Fibroblast of peridontal ligament (primary cell): ENCODE results near the gene FAM81B.

ENCODE experiments used
- DNase-seq: peaks from one replicate; pipeline ENCODE4 v3.0.0-alpha.2; 2010; ENCODE audit errors: extremely low read depth

The FAM81B gene

DNA sequence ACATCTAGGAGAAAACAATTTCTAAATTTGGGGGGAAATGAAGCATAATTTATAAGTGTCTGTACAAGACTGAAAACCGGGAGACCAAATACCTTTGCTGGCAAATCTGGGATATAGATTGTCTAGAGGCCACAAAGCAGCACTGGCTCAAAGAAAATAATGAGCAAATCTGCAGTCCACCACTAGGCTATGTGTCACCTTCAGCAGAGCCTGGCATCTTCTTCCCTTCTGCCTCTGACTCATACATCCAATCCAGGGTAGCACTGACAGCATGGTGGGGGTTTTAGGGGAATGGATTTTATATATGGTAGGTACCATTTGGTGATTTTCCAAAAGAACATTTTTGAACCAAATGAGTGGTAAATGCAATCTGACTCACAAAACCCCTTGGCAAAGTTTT, 12.8 kb downstream of the FAM81B start:
- no peak for DNase-seq

DNA sequence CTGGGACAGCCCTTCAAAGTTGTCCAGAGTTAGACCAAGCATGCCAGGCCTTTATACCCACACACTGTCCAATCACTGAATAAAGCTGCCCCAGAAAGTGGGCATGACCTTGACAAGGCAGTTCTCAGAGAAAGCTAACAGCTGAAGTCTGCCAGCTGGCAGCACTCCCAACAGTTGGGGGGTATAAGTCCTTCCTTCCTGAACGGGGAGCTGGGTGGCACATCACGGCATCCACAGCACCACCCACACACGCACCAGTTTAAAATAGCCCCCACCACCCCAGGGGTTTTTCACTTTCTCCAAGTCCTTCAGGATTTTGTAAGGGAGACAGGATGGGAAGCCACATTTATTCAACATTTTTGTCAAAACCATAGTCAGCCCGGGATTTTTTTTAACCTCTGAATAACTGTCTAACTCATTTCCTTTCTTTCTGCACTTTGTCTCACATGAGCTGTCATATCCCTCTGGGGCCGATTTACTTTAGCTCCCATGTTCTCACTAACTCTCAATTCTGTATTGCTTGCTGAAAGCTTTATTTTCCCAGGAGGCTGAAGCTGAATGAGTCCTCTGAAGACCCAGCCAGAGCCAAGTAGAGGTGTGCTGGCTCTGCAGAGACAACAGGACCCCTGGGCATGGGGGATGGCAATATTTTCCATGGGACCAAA, 15.4 kb downstream of the FAM81B start:
- no peak for DNase-seq

DNA sequence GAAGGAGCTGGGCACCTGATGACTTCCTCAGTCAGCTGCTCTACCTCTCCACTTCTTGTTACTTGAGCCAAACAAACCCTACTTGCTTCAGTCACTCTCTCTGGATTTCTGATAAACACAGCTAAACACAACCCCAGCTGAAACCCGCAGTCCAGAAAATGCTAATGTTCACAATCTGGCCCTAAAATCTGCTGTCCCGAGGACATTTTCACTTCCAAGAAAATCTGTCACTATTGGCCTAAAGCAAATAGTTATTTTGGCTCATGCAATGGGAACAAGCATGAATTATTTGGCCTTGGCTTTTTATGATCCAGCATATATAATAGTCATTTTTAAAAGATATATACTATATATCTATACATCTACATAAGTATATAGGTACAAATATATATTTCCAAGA, 19.1 kb downstream of the FAM81B start:
- no peak for DNase-seq

DNA sequence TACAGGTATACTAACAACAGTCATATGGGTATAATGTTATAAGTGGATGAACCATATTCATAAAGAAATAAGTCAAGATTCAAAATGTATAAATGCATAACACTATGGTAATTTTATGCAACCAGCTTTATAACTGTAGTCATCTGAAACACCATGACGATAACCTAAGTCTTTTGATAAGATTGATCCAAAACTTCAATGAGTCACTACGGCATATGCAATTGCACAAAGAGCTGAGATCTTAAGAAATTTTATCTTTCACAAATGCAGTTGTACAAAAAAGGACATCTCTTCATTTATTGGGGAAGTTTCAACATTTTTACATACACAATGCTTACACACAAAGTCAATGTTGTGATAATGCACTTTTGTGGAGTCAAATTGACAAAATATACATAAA, 20.3 kb downstream of the FAM81B start:
- no peak for DNase-seq

DNA sequence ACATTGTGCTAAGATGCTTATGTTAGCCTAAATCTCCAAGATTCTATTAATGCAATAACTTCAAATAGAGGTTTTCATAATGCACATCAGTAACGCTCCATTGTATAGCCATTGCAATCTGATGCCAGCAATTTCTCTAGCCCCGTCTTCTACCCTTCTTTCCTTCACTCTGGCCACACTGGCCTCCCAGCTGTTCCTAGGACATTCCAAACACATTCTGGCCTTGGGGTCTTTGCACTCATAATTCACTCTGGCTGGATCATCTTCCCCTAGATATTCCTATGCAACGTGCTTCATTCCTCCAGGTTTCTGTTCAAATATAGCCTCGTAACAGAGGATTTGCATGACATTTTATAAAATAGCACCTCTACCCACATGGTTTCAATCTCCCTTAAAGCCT, 23.3 kb downstream of the FAM81B start:
- DNase-seq, result no peak

DNA sequence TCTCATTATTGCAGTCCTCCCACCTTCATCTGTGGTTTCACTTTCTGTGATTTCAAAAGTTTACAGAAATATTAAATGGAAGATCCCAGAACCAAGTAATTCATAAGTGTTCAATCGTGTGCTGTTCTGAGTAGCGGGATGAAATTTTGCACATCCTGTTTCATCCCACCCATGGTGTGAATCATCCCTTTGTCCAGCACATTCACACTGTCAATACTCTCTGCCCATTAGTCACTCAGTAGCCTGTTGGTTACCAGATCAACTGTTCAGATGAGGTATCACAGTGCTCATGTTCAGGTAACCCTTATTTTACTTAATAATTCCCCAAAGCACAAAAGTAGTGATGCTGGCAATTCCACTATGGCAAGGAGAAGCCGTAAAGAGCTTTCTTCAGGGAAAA, 26.8 kb downstream of the FAM81B start:
- DNase-seq, result no peak

DNA sequence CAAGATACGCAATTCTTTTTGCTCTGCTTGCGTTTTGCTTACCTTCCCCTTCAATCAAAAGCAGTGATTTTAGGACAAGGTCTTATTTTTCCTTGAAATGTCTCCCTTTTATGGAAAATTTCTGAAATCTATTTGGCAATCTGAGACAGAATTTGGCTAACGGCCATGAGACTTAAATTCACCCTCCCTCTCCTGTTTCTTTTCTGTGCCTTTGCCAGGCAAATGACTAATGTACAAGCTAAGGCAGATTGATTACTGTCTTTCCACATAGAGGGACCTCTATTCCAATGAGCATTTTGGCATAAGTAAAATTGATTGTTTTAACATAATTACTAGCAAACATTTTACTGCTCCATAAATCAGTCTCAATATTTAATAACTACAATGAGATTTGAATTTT, 31.7 kb downstream of the FAM81B start:
- peak; percentile 34 for DNase-seq

DNA sequence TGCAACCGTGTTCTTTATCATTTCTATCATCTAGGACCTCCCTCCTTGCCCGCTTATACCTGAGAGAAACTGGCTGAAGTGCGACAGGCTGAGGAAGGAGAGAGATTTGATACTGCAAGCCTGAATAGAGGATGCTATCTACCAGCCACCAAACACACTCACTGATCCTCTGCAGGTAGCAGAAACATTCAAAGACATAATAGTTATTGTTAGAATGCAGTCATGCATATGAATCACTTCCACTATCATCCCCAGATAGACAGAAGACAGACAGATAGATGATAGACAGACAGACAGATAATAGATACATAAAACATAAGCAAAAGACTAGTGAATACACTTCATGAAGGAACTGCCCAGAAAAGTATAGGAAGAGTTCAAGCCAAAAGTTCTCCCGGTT, 32.9 kb downstream of the FAM81B start:
- DNase-seq, result no peak

DNA sequence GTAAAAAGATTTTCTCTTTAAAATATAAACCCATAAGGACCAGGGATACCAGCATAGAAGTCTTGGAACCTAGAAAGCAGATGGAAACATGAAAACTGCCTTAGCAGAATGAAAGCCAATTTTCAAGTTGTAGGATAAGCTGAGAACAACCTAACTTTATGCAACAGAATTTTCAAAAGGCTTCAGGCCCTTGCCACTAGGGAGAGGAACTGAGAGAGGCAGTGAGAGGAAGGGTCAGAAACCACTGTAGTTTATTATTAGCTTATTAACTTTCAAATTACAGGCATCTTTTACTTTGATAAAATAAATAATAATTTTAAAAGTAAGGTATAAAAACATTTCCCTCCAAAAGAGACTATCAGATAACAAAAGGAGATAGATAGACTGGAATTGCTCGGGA, 33.4 kb downstream of the FAM81B start:
- DNase-seq, result no peak

DNA sequence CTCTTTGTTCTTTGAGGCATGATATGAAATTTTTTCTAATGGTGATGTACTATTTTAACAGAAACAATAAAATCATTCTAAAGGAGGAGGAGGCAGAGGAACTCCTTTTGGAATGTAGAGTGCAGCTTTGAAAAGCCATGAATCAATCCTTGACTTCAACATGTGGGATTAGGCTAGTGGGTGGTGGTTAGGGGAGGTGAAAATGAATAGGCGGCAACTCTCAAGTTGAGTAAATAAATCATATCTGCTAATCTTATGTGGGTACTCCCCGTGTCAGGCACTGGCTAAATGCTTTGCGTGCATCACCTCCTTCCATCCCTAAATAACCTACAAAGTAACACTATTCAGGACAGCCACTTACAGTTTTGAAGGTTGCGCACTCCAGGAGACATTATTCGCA, 35.1 kb downstream of the FAM81B start:
- no peak for DNase-seq

DNA sequence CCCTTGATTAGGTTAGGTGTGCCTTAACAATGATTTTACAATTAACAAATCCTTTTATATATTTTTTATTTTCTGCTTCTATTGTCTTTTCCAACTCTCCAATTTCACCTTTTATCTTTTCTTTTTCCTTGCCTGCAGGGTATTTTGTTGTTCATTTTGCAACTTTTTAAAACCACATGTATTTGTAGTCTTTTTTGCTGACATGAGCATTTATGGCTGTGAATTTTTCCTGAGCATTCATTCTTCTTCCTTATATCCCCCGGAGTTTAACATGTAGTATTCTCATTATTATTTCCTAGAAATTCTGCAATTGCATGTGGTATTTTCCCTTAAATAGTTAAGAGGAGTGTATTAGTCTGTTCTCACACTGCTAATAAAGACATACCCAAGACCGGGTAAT, 41.6 kb downstream of the FAM81B start:
- no peak for DNase-seq

DNA sequence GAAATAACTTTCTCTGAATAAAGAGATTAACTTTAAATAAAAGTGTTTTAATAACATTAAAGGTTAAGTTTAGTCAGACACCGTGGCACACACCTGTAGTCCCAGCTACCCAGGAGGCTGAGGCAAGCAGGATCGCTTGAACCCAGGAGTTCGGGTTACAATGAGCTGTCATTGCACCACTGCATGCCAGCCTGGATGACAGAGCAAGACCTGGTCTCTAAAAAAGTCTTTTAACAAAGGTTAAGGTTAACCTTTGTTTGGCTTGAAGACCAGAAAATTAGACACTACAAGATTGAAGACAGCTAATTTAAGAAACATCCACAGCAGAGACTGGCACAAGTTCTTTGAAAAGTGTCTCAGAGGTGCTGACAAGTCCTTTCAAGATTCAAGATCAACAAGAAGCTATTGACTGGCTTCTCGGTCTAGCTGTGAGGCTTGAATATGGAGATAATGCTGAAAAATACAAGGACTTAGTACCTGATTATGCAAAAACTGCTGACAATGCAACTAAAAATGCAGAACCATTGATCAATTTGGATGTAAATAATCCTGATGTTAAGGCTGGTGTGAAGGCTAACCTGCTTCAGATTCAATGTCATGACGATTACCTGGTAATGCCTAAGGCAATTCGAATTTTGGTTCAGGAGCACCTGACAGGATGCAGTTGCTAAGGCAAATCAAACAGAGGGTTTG, 48.8 kb downstream of the FAM81B start:
- no peak for DNase-seq

DNA sequence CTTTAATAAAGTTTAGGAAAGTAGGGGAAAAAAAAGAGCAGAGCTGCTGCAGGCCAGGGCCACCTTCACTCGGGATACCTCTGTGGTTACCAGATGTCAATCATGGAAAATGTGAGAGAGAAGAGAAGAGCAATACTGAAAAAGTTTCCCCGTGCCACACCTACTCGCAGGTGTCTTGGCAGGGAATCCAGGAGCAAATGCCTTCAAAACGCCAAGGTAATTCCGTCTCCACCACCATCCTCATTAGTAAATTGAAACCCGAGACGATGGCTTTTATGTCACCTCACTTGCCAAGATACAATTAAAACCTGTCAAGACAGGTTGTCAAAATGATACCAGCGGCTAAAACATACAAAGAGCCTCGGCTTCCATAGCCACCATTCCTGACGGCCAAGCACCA, 49.7 kb downstream of the FAM81B start:
- DNase-seq, result no peak

DNA sequence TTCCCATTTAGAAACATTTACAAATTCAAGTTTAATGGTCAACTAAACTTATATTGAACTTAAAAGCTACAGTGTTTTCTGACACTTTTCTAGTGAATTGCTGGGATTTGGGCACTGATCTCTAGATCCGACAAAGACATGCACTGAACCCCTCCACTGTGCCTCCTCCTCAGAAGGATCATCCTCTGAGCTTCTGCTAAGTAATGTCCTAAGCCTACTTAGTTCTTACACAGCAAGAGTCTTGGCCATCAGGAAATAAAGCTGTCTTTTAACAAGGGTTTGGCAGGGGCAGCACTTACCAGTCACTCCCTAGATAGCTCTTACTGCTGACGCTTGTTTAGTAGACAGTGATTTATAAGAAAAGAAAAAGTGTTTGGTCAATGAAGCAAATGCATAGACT, 50.5 kb downstream of the FAM81B start:
- DNase-seq, result no peak

DNA sequence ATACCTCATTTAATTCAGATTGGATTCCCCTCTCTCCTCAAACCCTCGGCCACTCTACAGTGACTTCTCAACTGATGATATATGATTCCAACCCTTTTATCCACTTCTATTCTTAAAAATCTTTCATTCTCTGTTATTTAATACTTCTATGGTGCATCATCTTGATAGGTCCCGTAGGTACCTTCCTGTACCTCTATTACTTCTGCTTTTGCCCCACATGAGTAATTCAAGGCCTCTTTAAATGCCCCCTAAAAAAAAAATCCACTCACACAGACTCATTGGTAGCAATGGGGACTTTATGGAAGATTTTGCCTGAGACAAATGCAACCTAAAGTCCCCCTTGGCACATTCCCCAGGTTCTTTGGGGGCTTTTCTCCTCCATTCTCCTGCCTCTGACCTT, 54.3 kb downstream of the FAM81B start:
- no peak for DNase-seq

DNA sequence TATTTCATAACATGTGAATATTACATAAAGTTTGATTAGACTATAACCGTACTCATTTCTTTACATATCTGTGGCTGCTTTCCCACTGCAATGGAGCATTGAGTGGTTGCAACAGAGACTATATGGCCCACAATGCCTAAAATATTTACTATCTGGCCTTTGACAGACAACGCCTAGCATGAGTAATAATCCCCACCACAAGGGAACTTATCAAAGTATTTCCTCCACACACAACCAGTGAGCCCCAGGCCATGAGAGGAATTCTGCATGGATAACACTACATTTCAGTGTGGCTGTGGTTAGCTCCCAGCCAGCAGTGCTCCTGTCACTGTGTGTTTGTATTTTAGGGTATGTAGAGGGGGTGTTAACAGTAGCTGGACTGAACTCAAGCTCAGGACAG, 54.8 kb downstream of the FAM81B start:
- peak; percentile 56 for DNase-seq

DNA sequence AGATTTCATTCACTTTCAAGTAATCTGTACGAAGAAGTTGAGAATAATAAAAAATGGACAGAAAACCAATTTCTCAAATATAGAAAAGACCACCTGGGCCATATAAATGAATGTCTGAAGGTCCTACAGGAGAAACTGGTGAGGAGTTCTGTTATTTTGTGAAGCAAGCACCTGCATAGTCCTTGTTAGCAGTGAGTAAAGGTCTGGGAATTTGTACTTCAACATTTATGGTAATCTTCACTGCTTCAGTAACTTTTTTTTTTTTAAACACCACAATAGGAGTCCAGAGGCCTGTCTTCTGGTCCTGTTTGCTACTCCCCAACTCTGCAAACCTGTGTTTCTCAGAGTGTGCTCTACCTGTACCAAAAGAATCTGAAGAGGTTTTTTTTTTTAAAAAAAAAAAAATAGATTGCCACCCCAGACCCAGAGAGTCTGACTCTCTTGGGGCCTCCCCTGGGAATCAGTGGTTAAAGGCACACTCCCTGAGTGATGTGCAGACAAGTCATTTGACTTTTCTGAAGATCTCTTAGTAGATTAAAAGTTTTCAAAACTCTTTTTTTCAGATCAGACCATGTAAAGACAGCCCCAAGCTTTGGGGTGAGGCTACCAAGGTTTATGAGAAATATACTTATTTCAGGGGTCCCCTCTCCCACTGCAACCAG, 55.5 kb downstream of the FAM81B start:
- DNase-seq, result no peak

DNA sequence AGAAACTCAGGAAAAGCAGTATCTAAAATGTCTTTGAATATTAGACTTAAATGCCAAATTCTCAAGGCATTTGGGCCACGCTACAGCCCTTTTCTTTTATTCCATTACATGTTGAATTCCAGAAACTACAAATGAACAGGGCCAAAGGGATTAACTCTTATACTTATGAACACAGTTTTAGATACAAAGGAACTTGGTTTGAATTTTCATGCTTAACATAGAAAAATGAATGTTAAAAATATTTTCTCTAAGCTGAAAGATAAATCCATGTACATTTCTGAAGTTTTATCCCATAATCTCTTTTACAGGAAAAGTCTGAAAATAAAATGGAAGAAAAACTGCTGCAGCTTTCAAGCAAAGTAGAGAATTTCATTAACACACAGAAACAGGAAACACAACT, 56.8 kb downstream of the FAM81B start:
- DNase-seq, result no peak

DNA sequence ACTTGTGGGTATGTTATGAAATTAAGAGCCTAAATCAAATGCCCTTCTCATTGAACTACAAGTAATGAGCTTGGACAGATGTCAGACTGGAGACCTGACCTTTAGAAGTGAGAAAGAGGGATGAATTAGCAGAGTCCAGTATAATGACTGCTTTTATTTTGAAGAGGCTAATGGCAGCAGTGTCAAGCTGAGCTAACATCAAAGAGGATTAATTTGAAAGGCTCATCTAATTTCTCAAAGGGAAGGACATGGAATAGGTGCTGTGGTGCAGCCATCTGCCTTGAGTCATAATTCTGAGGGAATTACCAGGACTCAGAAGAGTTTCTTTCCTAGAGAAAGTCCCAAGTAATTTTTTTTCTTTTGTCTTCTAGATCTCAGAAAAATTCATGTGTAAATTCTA, 57.6 kb downstream of the FAM81B start:
- no peak for DNase-seq

DNA sequence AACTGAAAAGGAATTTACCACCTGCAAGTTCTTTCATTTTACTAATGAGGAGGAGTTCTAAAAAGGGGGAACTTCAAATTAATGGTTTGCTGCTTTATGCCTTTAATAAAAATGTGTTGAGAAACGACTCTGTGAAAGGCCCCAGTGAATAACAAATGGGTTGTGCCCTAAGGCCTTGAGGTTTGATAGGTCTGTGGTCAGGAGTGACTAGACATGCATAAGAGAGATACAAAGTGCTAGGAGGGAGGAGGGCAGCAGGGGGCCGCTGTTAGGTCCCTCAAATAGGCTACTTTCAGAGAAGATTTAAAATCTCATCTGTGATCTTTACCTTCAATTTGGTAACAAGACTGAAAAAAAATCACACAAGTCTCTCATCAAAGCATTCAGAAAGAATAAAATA, 58.3 kb downstream of the FAM81B start:
- DNase-seq, result no peak

DNA sequence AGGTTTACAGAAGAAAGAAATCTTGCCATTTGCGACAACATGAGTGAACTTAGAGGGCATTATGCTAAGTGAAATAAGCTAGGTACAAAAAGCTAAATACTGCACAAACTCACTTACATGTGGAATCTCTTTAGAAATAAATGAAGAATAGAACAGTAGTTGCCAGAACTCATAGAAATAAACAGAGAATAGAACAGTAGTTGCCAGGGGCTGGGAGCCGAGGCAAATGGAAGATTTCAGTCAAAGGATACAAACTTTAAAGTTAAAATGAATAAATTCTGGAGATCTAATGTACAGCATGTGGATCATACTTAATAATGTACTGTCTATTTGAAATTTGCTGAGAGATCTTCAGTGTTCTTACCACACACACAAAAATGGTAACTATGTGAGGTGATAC, 63.4 kb downstream of the FAM81B start:
- DNase-seq, result no peak

DNA sequence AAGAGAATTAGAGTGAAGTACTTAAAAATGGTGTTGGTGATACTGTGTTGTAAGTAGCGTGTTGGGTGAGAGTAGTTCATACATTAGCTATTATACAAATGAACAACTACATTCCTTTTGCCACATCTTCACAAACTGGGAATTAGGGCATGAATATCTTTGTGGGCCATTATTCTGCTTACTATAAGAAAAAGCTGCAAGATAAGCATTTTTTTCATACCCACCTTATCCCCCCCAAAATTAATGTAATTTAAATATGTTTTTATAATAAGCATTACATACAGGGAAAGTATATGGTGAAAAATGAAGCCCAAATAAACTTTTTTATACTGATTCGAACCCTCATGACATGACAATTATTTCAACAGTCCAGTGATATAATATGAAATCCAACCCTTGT, 69.5 kb downstream of the FAM81B start:
- DNase-seq, result no peak

DNA sequence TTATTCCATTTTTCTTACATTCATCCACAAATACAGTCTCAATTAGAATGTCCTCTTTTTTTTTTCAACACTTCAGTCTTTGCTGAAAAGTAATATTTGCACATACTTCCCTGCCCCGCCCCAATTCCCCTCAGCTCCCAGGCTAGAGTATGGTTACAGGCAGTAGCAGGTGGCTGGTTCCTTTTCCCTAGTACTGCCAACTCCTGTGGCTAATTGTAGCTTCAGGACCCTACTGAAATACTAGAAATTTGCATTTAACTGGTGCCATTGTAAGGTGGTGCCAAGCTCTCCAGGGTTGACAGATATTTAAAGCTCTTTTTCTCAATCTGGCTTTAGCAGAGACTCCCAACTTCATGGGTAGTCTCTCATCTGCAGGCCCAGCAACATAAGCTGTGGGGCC, 80.3 kb downstream of the FAM81B start:
- DNase-seq, result no peak
